B cell (primary cell): ENCODE data around the gene IRF8. TPM values are rescaled to one million over a fixed set of nuclear protein-coding genes. Genes with fewer than 3 reads are reported as not detected.

Source experiments
- ATAC-seq: fragments of 200-7000 bp; cut with Tn5 transposase; one replicate; pipeline ENCODE4 v1.10.0; 2021; ENCODE audit warnings: low read depth, mild to moderate bottlenecking, moderate number of reproducible peaks, moderate library complexity
- CTCF ChIA-PET: fragments of 350-600 bp; sonication (Branson Sonifier 250); formaldehyde crosslinking; loops from one replicate; lab custom pipeline; 2021; ENCODE audit warnings: antibody characterized with exemption, inconsistent platforms; lab: Charles Lee
- POLR2A ChIA-PET: fragments of 350-600 bp; sonication (Branson Sonifier 250); formaldehyde crosslinking; loops from one replicate; lab custom pipeline; 2021; ENCODE audit warnings: antibody characterized with exemption; lab: Charles Lee
- DNase-seq: peaks from one replicate; pipeline ENCODE4 v3.0.0; 2013
- H2AFZ ChIP-seq: 2 replicates; pipeline ENCODE4 v1.6.1; 2012; ENCODE audit warnings: mild to moderate bottlenecking, low read depth, low read length; ENCODE audit not compliant: insufficient read depth, poor library complexity, severe bottlenecking
- H3K27ac ChIP-seq, 2 donors: 1 replicate in 1 of 2; 2 replicates in 1 of 2; pipeline ENCODE4 v1.5.1; 2012 to 2013; ENCODE audit warnings: low read length in 2 of 2, mild to moderate bottlenecking in 2 of 2, moderate library complexity in 1 of 2
- H3K27me3 ChIP-seq, 4 experiments: fragments of 200-600 bp in 1 of 4; sonication (generic) in 1 of 4; replicated peaks in 1 of 4; 1 replicate in 2 of 4; 2 replicates in 2 of 4; pipeline versions ENCODE4 v1.6.1 to v1.7.0; 2013 to 2016; ENCODE audit warnings: low read length in 3 of 4, mild to moderate bottlenecking in 2 of 4, mixed read lengths in 1 of 4, moderate library complexity in 1 of 4; ENCODE audit not compliant: insufficient read depth in 4 of 4, control insufficient read depth in 3 of 4; ENCODE audit errors: control extremely low read depth in 1 of 4
- H3K36me3 ChIP-seq, 2 experiments: replicated peaks in 1 of 2; 1 replicate in 1 of 2; 2 replicates in 1 of 2; pipeline versions ENCODE4 v1.6.1 to v1.7.1; 2013; ENCODE audit warnings: low read length in 1 of 2; ENCODE audit not compliant: insufficient read depth in 2 of 2, control insufficient read depth in 1 of 2; ENCODE audit errors: control extremely low read depth in 1 of 2, extremely low read depth in 1 of 2
- H3K4me1 ChIP-seq, 2 donors: fragments of 200-600 bp in 1 of 2; sonication (generic) in 1 of 2; 1 replicate in 1 of 2; 2 replicates in 1 of 2; pipeline versions ENCODE4 v1.5.1 to v1.6.1; 2013 to 2017; ENCODE audit warnings: low read length in 2 of 2; ENCODE audit not compliant: control insufficient read depth in 2 of 2, insufficient read depth in 2 of 2
- H3K4me2 ChIP-seq: replicated peaks from 2 replicates; pipeline ENCODE3; 2012; ENCODE audit warnings: mild to moderate bottlenecking, low read depth, low read length; ENCODE audit not compliant: poor library complexity, severe bottlenecking
- H3K4me3 ChIP-seq, 5 experiments: fragments of 200-600 bp in 1 of 5; sonication (generic) in 1 of 5; 1 replicate in 3 of 5; 2 replicates in 2 of 5; pipeline versions ENCODE4 v1.5.1 to v1.7.0; 2011 to 2016; ENCODE audit warnings: low read length in 4 of 5, mild to moderate bottlenecking in 4 of 5, low read depth in 2 of 5, control low read depth in 1 of 5, moderate library complexity in 1 of 5; ENCODE audit not compliant: insufficient read depth in 1 of 5; ENCODE audit errors: control extremely low read depth in 1 of 5, extremely low read depth in 1 of 5
- H3K79me2 ChIP-seq: fragments of 200-600 bp; sonication (generic); one replicate; pipeline ENCODE4 v1.6.0; 2016; ENCODE audit warnings: low read length; ENCODE audit not compliant: control insufficient read depth, insufficient read depth
- H3K9ac ChIP-seq: fragments of 200-600 bp; sonication (generic); 2 replicates; pipeline ENCODE4 v1.6.1; 2017; ENCODE audit warnings: mild to moderate bottlenecking, low read length, moderate library complexity
- H3K9me3 ChIP-seq, 3 donors: one replicate each; pipeline versions ENCODE4 v1.6.1 to v1.7.1; 2013; ENCODE audit warnings: low read length in 2 of 3; ENCODE audit not compliant: control insufficient read depth in 2 of 3, insufficient read depth in 1 of 3; ENCODE audit errors: control extremely low read depth in 1 of 3
- H4K20me1 ChIP-seq: 2 replicates; pipeline ENCODE4 v1.6.0; 2012; ENCODE audit warnings: mild to moderate bottlenecking, low read length; ENCODE audit not compliant: insufficient read depth, control insufficient read depth, poor library complexity, severe bottlenecking
- H3K27ac Mint-ChIP-seq: one replicate; pipeline ENCODE4 v1.8.0; 2021; ENCODE audit warnings: mixed read lengths
- H3K27me3 Mint-ChIP-seq: one replicate; pipeline ENCODE4 v1.8.0; 2021; ENCODE audit warnings: mixed read lengths
- H3K4me1 Mint-ChIP-seq: one replicate; pipeline ENCODE4 v1.8.0; 2021; ENCODE audit warnings: mixed read lengths
- H3K4me3 Mint-ChIP-seq: one replicate; pipeline ENCODE4 v1.8.0; 2021; ENCODE audit warnings: mixed read lengths
- H3K9me3 Mint-ChIP-seq: one replicate; pipeline ENCODE4 v1.8.0; 2022; ENCODE audit warnings: mixed read lengths; ENCODE audit not compliant: insufficient read depth
- CTCF ChIP-seq: fragments of 200-600 bp; IDR thresholded peaks from one replicate; pipeline ENCODE4 v1.8.0; 2022; ENCODE audit warnings: antibody characterized with exemption, mild to moderate bottlenecking
- EZH2 ChIP-seq: IDR thresholded peaks from 2 replicates; pipeline ENCODE4 v1.6.1; 2012; ENCODE audit warnings: borderline replicate concordance, low read depth, mild to moderate bottlenecking, moderate library complexity, low read length; ENCODE audit not compliant: insufficient read depth, poor library complexity, severe bottlenecking
- WGBS: methylation state at CpG from one replicate; pipeline ENCODE4 v1.1.5; 2013; ENCODE audit warnings: missing lambda C conversion rate; ENCODE audit not compliant: insufficient coverage; 5-methylcytosine and 5-hydroxymethylcytosine counted together
- intact Hi-C: fragments of 100-400 bp; cut with micrococcal nuclease; formaldehyde crosslinking; loops from one replicate; pipeline ENCODE4 v1.10.0; 2022
- polyA plus RNA-seq: library from polyadenylated mRNA; depleted of rRNA; stranded (reverse); fragments of >200 nt; gene quantifications from 2 replicates; pipeline ENCODE4 v1.2.3, GENCODE V29; 2012
- total RNA-seq, 2 donors: library from RNA; stranded (reverse); fragments of 120-200 nt in 1 of 2; gene quantifications; 1 replicate in 1 of 2; 2 replicates in 1 of 2; pipeline versions ENCODE4 v1.2.3 to v1.2.4, GENCODE V29; 2013 to 2022

Gene IRF8
- total and polyA plus RNA-seq, 2 donors (not counting 1 experiment from before 2014, with no cell fraction given), result 309 to 332 TPM

DNA sequence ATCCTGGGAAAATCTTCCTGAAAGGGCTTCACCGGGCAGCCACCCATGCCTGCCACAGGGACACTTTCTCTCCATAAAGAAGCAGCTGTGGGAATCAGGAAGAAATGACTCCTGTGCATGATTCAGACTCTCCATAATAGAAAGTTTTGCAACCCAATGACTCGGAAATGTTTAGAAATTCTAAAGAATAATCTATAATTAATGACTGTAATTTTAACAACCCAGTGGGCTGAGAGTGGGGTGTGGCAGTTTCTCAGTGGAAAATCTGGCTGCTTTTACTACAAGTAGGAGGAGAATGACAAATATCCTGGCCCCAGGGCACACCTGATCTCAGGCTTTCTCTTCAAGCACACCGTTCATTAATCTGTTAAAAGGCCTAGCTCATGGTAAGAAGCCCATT is 25.7 kb downstream of the IRF8 start:
- intact Hi-C loops, result loop anchor here (5.0 kb wide), 1 partner anchor 63 kb away; no protein-coding TSS in a partner anchor
- no peak for TF ChIP-seq EZH2
- no peak for TF ChIP-seq CTCF
- Histone ChIP-seq H3K27me3 (no peaks in the 10 kb centered on the region), H3K36me3 (peaks cover 0 to 34% of the 10 kb centered on the region in 2 experiments), H3K9ac (no peak overlapping the region), H3K4me2 (no peak overlapping the region), H3K27ac (no peak overlapping the region), H2AFZ (no peak overlapping the region), H3K4me1 (peaks cover 31 to 38% of the 10 kb centered on the region in 2 donors), H3K79me2 (peaks cover 15% of the 10 kb centered on the region), H4K20me1 (peaks cover 22% of the 10 kb centered on the region), H3K9me3 (peaks cover 0 to 7% (median 0%) of the 10 kb centered on the region in 3 donors), H3K4me3 (no peak overlapping the region)
- Mint-ChIP-seq H3K4me1 (peaks cover 51% of the 10 kb centered on the region), H3K9me3 (no peaks in the 10 kb centered on the region), H3K27ac (peak overlapping the region; percentile 67), H3K4me3 (no peak overlapping the region), H3K27me3 (no peaks in the 10 kb centered on the region)
- WGBS, result no CpG with 5 or more reads among the region's 3 CpGs
- CTCF ChIA-PET, result interaction anchor here (0.6 to 2.4 kb wide), 7 partner anchors 8 to 105 kb away, joined by 3 to 15 read pairs (median 5); no protein-coding TSS in a partner anchor
- DNase-seq (no peak), ATAC-seq (no peak)
- POLR2A ChIA-PET, result no interaction called here

GRCh38 chr16:85926370-85926769 is 27.4 kb downstream of the IRF8 start:
- CTCF ChIA-PET, result no interaction called here
- H3K36me3 ChIP-seq, result peaks cover 0 to 17% of the 10 kb centered on the region in 2 experiments
- peak overlapping the region; percentile 56 for H3K27ac Mint-ChIP-seq
- H3K4me3 Mint-ChIP-seq, result peak overlapping the region; percentile 19
- H2AFZ ChIP-seq, result no peak overlapping the region
- TF ChIP-seq EZH2 (no peak), CTCF (no peak)
- H4K20me1 ChIP-seq, result peaks cover 5% of the 10 kb centered on the region
- H3K27ac ChIP-seq, result no peak overlapping the region
- POLR2A ChIA-PET, result interaction anchor here (0.6 kb wide), 2 partner anchors 28 to 51 kb away, joined by 4 read pairs; no protein-coding TSS in a partner anchor
- no peak overlapping the region for H3K9ac ChIP-seq
- peaks cover 20% of the 10 kb centered on the region for H3K79me2 ChIP-seq
- intact Hi-C loops, result loop anchor here (5.0 kb wide), 1 partner anchor 61 kb away; no protein-coding TSS in a partner anchor
- H3K4me2 ChIP-seq, result no peak overlapping the region
- H3K4me3 ChIP-seq, result no peak overlapping the region
- H3K27me3 ChIP-seq, result no peaks in the 10 kb centered on the region
- WGBS, result 70% methylated on average over 8 of the region's 8 CpGs
- no peaks in the 10 kb centered on the region for H3K27me3 Mint-ChIP-seq
- peaks cover 0 to 7% (median 0%) of the 10 kb centered on the region in 3 donors for H3K9me3 ChIP-seq
- H3K9me3 Mint-ChIP-seq, result no peaks in the 10 kb centered on the region
- ATAC-seq (no peak), DNase-seq (no peak)
- H3K4me1 ChIP-seq, result peaks cover 40 to 53% of the 10 kb centered on the region in 2 donors
- H3K4me1 Mint-ChIP-seq, result peaks cover 61% of the 10 kb centered on the region
